GM18519 (cell line): ENCODE measurements around the gene MRRF.
"Not testable (repeated sequence)": the region's sequence is repeated elsewhere in the genome, so short reads cannot be mapped to it uniquely, and the experiment has no call there.

Experiments used
- ATAC-seq: cut with Tn5 transposase; IDR thresholded peaks from one replicate; pipeline ENCODE4 v1.9.1; 2021; ENCODE audit warnings: mild to moderate bottlenecking, moderate library complexity; ENCODE audit not compliant: unreplicated experiment, low FRiP score

MRRF gene

DNA sequence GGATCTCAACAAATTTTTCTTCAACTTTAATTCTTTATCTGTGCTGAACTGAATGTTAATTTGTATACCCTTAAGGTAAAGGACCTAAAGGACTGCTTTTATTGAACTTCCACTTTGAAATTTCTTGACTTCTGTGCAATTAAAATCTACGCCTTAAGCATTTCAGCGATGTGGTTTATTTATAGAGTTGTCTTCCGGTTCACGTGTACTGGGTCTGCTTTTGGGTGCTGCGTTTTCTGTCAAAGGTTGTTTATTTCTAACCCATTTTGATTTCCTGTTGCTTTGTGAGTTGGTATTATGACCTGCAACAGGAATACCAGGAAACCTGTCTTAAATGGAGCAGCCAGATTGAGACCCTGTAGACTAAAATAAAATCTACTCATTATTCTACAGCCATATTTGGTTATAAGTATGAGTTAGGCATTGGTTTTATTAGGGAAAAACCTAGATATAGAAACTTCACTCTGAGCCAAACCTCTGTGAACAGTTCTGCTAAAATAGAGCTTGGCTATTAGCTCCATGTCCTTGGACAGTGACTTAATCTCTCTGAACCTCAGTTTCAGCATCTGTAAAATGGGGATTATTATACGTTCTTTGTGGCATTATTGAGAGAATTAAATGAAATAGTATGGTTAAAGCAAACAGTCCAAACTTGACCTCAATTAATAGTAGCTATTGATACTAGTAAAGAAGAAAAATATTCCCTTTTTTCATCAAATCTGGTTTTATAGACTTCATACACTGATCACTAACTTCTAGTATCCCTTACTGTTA, 3.5 kb downstream of the MRRF start:
- ATAC-seq, result no peak

DNA sequence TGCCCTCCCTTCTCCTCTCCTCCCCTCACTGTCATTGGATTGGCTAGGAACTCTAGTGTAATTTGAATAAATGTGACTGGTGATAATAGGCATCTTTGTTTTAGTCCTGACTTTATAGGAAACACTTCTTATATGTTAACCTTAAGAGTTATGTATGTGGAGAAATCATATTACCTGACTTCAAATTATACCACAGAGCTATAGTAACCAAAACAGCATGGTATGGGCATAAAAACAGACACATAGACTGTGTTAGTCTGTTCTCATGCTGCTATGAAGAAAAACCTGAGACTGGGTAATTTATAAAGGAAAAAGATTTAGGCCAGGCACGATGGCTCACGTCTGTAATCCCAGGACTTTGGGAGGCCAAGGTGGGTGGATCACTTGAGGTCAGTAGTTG, 9.4 kb downstream of the MRRF start:
- no peak for ATAC-seq

DNA sequence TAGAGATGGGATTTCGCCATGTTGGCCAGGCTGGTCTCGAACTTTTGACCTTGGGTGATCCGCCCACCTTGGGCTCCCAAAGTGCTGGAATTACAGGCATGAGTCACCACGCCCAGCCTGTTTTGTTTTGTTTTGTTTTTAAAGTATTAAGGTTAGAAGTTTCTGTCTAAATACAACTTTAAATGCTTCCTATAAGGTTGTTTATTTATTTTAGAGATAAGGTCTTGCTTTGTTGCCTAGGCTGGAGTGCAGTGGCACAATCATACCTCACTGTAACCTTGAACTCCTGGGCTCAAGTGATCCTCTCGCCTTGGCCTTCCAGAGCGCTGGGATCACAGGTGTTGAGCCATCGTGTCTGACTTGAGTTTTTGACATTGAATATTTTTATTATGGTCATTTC, 11.4 kb downstream of the MRRF start:
- ATAC-seq, result no peak

DNA sequence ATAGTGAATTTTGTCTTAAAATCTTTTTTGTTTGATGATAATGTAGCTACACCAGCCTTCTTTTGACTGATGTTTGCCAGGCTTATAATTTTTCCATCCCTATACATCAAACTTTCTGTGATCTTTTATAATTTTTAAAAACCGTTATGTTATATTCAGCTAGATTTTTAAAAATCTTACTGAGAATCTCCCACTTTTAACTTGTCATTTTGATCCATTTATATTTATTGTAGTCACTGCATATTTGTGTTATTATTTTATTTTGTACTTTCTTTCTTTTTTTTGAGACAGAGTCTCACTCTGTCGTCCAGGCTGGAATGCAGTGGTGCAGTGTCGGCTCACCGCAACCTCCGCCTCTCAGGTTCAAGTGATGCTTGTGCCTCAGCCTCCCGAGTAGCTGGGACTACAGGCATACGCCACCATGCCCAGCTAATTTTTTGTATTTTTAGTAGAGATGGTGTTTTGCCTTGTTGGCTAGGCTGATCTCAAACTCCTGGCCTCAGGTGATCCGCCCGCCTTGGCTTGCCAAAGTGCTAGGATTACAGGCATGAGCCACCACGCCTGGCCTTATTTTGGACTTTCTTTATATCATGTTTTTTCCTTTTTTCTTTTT, 12.7 kb downstream of the MRRF start:
- ATAC-seq, result no peak

DNA sequence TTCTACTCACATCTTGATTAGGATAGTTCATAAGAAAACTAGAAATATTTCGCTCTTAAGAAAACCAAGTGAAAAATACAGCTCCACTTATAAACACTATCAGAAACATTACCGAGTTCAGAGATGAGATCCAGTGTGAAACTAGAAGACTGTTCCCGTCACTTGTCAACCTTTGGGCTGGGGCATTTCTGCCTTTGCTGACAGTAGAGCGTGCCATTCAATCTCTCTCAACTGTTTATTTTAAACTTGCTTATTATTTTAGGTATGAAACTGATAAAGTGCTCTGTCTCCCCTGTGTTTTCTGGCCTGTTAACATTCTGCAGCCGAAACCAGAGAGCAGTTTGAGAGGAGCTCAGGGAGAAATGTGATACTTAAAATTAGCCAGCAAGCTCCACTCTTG, 16.7 kb downstream of the MRRF start:
- no peak for ATAC-seq

DNA sequence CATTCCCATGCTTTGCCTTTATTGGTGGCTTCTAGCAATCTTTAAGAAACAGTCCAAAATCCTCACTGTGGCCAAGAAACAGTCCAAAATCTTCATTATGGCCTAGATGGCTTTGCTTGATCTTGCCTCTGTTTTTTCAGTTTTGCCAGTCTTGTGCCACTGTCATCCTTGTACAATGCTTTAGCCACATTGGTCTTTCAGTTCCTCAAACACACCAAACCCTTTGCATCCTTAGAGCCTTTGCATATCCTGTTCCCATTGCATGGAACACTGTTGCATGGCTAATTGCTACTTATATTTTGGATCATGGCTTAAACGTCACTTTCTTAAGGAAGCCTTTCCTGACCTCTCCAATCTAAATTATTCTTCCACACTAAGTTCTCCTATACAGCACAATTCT, 22.1 kb downstream of the MRRF start:
- ATAC-seq, result peak; percentile 58

DNA sequence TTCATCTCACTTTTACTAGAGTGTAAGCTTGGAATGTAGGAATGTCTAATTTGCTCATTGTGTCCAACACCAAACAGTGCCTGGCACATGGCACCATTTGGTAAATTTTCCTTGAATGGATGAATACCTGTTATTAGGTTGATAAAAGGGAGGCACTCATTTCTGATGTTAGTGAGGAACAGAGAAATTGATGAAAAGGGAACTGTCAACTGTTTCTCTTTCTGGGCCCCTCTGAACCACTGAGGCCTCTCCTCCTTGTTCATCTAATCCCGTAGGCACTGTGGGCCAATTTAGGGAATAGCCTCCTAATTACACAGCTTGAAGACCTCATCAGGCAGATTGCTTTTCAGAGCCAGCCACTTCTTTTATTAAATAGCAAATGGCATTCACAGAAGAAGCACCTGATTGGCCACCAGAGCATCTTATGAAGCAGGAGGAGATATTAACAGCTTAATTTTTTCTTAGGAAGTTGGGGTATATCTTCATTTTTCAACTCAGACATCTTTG, 22.6 kb downstream of the MRRF start:
- ATAC-seq, result no peak

DNA sequence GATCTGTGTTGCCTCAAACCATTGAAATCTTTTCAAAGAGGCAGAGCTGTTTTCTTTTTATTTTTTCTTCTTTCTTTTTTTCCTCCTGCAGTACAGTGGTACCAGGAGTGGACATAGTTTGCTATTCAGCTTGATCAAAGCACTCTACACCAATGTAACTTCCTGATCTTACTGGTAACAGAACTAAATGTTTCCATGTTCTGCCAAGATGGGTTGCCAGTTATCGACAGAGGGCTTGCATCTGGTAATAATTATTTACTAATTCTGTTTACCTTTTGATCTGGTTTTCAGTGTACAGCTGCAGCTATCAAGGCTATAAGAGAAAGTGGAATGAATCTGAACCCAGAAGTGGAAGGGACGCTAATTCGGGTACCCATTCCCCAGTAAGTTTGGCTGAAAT, 26.8 kb downstream of the MRRF start:
- no peak for ATAC-seq

DNA sequence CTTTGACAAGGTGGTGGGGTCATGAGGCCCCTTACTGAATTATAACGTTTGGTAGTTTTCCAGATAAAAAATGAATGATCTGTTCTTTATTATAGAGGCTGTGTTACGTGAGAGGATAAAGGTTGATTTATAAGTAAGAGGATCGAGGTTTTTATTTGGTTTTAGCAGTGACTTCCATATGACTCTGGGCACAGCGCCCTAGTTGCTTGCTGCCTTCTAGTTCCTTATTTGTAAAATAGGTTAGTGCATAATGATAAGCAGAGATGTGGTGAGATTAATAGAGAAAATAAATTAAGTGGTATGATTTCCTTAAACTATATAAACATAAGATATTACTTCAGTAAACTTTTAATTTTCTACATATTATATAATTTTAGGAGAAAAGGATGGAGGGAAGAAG, 29.8 kb downstream of the MRRF start:
- ATAC-seq, result no peak

DNA sequence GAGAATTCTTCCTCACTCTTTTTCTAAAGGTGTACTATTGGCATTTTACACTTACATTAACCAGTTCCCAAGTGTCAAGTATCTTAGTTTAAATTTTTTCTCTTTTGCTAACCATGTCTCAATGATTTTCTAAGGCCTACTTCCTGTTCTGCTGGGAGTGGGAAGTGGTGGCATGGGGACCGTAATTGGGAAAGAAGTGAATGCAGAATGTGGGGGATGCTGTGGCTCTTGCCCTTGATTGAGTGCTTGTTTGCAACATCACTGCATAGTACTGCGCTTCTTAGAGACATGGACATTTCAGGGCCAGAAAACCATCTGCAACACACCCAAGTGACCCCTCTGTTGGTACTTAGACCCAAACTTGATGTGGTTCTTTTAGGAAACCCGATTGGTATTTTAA, 32.8 kb downstream of the MRRF start:
- ATAC-seq, result no peak

DNA sequence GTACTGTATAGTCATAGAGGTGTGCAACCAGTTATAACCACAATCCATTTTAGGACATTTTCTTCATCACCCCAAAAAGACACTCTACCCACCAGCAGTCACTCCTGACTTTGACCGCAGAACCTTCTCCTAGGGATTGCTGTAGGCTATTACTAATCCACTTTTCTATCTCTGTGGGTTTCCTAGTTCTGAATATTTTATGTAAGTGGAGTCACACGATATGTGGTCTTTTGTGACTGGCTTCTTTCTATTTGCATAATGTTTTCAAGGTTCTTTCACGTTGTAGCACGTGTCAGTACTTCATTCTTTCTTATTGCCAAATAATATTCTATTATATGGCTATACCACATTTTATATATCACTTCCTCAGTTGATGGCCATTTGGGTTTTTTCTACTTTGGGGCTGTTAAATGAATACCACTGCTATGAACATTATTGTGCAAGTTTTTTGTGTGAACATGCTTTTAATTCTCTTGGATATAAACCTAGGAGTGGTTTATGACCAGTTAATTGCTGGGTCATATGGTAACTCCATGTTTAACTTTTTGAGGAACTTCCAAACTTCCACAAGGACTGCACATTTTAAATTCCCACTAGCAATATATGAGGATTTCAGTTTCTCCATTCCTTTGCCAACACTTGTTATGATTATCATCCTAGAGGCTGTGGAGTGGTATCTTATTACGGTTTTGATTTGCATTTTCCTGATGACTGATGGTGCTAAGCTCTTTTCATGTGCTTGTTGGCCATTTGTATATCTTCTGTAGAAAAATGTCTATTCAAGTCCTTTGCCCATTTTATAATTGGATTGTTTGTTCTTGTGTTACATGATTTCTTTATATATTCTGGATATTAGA, 37.8 kb downstream of the MRRF start:
- no peak for ATAC-seq

DNA sequence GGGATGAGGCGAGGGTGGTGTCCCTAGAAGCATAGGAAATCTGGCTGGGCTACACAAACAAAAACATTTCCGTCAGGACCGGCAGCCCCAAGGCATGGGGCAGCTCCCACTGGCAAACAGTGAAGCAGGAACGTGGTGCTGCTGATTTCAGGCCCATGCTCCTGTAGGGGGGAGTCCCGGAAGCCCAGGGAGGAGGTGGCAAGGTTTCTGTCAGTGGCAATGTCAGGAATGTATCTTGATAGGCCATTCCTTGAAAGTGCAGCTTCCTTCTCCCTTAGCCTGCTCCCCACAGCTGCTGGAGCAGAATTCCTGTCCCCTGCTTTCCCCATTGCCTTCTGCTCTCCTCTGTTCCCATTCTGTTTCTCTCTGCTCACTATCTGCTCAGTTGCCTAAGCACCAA, 42.4 kb downstream of the MRRF start:
- ATAC-seq, result no peak

DNA sequence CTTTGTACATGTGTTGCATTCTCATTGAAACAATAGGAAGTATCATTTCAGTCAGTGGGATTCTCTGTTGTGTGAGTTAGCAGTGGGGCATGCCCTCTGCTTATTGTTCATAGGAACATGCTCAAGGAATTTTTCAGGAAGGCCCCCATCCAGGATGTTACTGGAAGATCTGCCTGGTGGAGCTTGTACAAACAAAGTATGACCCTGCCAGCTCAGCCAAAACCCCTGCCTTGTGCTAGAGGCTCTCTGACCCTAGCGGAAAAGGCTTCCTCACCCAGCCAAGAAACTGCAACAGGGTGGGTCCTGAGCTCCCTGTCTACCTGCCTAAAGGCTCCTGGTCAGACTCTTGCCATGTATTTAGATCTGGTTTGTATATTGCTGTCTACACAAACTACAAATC, 43.2 kb downstream of the MRRF start:
- ATAC-seq, result no peak

DNA sequence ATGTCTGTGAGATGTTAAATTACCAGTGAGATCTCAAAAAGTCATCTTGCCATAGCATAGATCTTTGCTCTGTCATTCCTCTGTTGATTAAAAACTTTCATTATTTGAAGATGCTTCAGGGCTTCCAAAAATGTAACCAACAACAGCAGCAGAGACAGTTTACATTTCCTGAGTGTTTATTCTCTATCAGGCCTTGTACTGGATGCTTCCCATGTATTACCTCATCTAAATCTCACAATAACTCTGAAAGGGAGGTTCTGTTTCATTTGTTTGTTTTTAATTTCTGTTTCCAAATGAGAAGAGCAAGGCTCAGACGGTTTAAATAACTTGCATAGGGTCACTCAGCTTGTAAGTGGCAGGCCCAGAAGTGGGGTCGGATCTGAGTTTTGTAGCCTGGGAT, 45.2 kb downstream of the MRRF start:
- ATAC-seq, result no peak

DNA sequence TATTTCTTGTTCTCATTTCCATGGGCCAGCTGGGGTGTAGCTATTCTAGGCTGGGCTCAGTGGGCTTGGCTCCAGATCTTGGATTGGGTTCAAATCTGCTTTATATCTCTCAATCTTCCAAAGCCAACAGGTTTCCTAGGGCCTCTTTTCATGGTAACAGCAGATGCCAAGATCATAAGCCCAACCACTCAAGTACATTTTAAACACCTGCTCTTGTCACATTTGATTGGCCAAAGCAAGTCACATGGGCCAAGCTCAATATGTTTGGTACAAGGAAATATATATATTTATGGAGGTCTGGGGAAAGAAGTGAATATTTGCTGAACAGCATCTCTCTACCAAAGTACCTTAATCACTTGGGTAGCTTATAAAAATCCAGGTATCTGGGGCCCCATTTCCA, 49.5 kb downstream of the MRRF start:
- no peak for ATAC-seq

DNA sequence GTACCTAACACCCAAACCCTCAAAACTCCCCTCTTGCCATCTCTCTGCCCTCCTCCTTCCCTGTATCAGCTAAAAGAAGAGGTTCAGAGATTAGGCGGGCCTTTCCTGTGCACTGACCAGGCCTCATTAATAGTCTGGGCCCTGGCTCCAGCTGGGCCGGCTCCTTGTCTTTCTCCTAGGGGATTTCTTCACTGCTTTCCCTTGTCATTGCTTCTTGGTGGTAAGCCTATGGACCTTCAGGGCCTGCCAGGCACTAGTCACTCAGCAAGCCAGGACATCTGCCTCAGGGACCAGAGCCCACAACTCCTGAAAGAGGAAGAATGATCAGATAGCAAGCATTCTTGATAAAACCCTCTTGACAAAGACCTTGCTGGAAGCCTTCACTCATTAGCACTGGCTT, 50.9 kb downstream of the MRRF start:
- ATAC-seq, result no peak

DNA sequence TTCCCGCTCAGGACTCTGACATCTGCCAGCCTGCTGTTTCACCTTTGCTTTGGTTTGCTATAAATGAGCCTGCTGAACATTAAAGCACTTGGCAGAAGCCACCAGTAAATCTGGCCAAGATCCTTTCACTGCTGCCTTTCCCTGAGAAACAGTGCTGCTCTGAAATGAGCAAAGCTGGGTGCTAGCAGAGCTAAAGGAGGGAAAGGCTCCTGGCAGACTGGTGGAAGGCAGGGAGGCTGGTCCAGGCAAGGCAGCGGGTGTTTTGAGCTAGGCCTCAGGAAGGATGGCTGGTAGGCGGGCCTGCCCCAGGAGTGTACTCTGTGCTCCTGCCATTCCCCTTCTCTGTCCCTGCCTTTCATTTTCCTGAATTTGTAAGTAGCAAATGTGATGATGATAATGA, 53.6 kb downstream of the MRRF start:
- ATAC-seq, result no peak

DNA sequence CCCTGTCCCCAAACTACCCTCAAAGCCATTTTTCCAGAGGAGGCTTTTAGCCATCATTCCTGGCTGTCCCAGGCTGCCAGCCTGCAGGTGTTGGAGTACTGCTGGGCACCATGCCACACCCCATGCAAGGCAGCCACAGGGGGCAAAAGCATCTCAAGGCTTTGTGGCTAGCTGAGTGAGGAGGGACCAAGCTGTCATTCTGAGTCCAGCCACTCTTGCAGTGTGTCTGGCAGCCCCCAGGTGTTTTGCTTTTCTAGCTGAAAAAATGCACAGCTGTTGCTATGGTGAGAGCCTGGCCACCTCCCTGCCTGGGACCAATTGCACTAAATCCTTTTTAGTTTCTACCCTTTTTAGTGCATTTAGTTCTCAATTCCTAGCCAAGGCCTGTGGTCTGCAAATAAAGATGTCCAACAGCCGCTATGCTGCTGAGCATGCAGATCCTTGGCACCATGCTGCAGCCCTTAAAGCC, 55.8 kb downstream of the MRRF start:
- no peak for ATAC-seq

DNA sequence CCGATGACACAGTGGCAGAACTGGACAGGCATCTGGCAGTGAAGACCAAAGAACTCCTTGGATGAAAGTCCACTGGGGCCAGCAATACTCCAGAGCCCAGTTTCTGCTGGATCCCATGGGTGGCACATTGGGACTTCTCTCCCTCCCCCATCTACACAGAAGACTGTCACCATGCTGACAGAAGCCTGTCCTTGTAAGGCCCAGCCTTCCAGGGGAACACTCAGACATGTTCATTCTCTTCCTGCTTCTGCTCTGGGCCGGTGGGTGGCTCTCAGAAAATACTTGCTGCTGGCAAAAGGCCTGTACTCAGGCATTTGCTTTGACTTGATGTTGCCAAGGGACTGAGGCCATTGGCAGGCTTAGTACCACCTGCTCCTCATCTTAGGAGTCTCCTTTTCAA, 57.9 kb downstream of the MRRF start:
- no peak for ATAC-seq

DNA sequence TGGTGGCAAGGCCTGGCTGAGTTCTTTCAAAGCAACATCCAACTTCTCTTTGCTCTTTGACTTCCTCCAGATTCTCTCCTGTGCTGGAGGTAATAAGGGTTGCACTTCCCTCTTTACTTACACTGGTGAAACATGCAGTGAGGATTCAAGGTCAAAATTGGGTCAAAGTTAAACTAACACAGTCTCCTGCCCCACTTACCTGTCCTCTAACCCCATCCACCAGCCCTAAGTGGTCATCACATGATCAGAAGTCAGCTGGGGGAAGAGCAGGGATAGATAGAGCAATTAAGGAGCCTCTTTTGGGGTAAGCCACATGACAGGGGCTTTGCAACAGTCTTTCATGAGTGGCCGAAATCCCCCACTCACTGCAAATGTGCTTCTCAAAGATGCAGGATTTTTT, 60.0 kb downstream of the MRRF start:
- not testable (repeated sequence) for ATAC-seq

DNA sequence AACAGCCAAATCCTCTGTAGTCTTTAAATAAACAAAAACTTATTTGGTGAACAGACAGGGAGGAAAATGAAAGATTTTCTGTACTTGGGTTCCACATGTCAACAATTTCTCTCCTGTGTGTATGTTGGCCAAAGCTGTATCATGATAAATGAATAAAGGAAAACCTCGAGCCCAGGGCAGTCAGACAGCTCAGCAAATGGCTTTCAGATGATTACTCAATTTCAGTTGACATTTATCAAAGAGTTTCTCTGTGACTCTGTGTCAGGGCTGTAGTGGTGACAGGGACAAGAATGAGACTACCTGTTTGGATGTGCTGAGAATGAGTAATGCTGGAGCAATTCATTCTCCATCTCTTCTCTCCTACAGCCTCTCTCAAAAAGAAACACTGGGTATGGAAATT, 60.4 kb downstream of the MRRF start:
- no peak for ATAC-seq
